Activated CD4-positive, alpha-beta T cell treated with anti-CD3 and anti-CD28 coated beads for 36 hours (primary cell): Measurements from ENCODE around the gene CENPP. TPM values are rescaled to one million over a fixed set of nuclear protein-coding genes. Genes with fewer than 3 reads are reported as not detected.

Source experiments
- ATAC-seq: fragments of 200-7000 bp; cut with Tn5 transposase; one replicate; pipeline ENCODE4 v1.10.0; 2021; ENCODE audit warnings: mild to moderate bottlenecking, moderate library complexity
- CTCF ChIA-PET: fragments of 350-600 bp; sonication (Branson Sonifier 250); formaldehyde crosslinking; loops from one replicate; lab custom pipeline; 2021; ENCODE audit warnings: antibody characterized with exemption; lab: Charles Lee
- POLR2A ChIA-PET: fragments of 350-600 bp; sonication (Branson Sonifier 250); formaldehyde crosslinking; loops from one replicate; lab custom pipeline; 2021; ENCODE audit warnings: antibody characterized with exemption, inconsistent platforms; lab: Charles Lee
- DNase-seq: peaks from one replicate; pipeline ENCODE4 v3.0.0-alpha.2; 2020
- H3K27ac Mint-ChIP-seq: one replicate; pipeline ENCODE4 v1.8.0; 2021; ENCODE audit warnings: mixed read lengths
- H3K27me3 Mint-ChIP-seq: one replicate; pipeline ENCODE4 v1.8.0; 2021; ENCODE audit warnings: mixed read lengths
- H3K36me3 Mint-ChIP-seq: one replicate; pipeline ENCODE4 v1.8.0; 2021; ENCODE audit warnings: low read depth, mixed read lengths
- H3K4me1 Mint-ChIP-seq: one replicate; pipeline ENCODE4 v1.8.0; 2021; ENCODE audit warnings: mixed read lengths
- H3K4me3 Mint-ChIP-seq: one replicate; pipeline ENCODE4 v1.8.0; 2021; ENCODE audit warnings: mild to moderate bottlenecking, moderate library complexity, mixed read lengths
- H3K9me3 Mint-ChIP-seq: one replicate; pipeline ENCODE4 v1.8.0; 2021; ENCODE audit warnings: low read depth, mixed read lengths
- intact Hi-C, 2 experiments: fragments of 100-400 bp; cut with DNase I in 1 of 2; cut with micrococcal nuclease in 1 of 2; formaldehyde crosslinking; loops; one replicate each; pipeline versions ENCODE4 v1.14.2 to v1.15.1; 2022 to 2024; cut with DNase I, micrococcal nuclease
- total RNA-seq, 2 experiments: library from RNA; stranded (reverse); gene quantifications; one replicate each; pipeline ENCODE4 v1.2.3, GENCODE V29; 2021

CENPP gene
- total RNA-seq, 2 experiments from 2014 or later: 22.8 to 32.3 TPM

DNA sequence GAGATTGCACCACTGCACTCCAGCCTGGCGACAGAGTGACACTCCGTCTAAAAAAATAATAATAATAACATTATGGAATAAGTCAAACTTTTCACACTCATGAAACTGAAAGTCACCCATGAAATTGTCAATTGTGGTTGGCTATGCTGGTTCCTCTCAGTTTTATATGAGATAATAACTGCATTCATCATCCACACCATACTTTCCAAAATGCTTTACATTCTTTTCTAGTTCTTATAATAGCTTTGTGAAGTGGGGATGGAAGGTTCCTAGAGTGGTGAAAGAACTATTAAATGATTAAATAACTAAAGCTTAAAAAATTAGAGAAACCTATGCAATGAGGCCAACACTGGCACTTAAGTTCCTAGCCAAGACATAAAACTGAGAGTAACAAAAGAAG is 169.1 kb downstream of the CENPP start:
- Mint-ChIP-seq H3K36me3 (no peaks in the 10 kb centered on the region), H3K27ac (no peak overlapping the region), H3K4me1 (no peaks in the 10 kb centered on the region), H3K9me3 (no peaks in the 10 kb centered on the region), H3K4me3 (no peak overlapping the region), H3K27me3 (no peaks in the 10 kb centered on the region)
- no peak for DNase-seq
- no peak for ATAC-seq
- intact Hi-C loops: no loop called here
- CTCF ChIA-PET: no interaction called here
- POLR2A ChIA-PET: no interaction called here

DNA sequence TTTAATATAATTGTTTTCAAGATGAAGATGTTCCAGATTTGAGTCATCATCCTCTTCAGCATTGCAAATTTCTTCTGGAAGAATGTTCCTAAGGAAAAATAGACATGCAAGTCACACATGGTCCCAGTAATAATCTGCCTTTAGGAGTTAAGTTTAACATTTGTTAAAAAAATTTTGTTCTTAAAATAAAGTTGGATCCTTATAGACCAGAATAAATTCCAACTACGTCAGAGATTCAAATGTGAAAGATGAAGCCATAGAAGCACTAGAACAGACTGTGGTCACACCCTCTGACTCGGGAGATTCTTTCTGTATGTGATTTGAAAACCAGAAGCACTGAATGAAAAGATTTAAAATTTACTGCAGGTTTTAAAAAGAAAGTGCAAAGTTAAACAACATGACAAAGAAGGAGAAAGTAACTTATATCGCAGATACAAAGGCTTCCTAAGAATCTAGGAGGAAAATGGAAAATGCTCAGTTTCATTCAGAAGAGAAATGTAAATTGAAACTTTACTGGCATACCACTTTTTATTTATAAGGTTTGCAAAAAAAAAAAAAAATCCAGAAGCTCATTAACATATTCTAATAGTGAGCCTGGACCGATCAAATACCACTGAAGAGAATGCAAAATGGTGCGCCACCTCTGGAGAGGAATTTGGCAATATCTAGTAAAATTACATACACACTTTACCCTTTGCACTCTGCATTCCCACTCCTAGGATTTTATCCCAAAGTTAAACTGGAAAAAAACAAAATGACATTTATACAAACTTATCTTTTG is 170.8 kb downstream of the CENPP start:
- POLR2A ChIA-PET: no interaction called here
- H3K27ac Mint-ChIP-seq: no peak overlapping the region
- intact Hi-C loops: no loop called here
- ATAC-seq (no peak), DNase-seq (no peak)
- CTCF ChIA-PET: interaction anchor here (0.5 kb wide), 2 partner anchors 344 to 1102 kb away, joined by 3 to 5 read pairs; no protein-coding TSS in a partner anchor
- H3K27me3 Mint-ChIP-seq: no peaks in the 10 kb centered on the region
- H3K36me3 Mint-ChIP-seq: no peaks in the 10 kb centered on the region
- H3K4me3 Mint-ChIP-seq: no peak overlapping the region
- H3K9me3 Mint-ChIP-seq: no peaks in the 10 kb centered on the region
- H3K4me1 Mint-ChIP-seq: no peaks in the 10 kb centered on the region

DNA sequence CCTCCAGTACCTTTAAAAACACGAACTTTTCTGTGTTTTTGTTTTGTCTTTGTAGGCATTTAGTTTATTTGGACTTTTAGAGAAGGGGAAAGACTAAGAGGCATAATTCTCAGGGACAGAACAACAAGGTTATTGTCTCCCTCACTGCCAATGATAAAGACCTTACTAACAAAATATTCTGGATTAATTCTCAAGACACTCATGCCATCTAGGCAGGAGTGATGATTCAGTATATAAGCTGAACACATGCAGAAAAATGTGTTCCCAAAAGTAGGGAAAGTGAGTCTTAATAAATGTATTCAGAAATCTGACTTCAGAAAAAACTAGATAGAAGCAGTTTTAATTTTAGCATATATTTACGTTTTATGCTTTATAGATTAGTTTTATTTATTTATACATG is 173.9 kb downstream of the CENPP start:
- Mint-ChIP-seq H3K4me3 (no peak overlapping the region), H3K36me3 (no peaks in the 10 kb centered on the region), H3K9me3 (no peaks in the 10 kb centered on the region), H3K27me3 (no peaks in the 10 kb centered on the region), H3K27ac (no peak overlapping the region), H3K4me1 (no peaks in the 10 kb centered on the region)
- intact Hi-C loops: no loop called here
- ATAC-seq: no peak
- no peak for DNase-seq
- POLR2A ChIA-PET: no interaction called here
- CTCF ChIA-PET: no interaction called here

DNA sequence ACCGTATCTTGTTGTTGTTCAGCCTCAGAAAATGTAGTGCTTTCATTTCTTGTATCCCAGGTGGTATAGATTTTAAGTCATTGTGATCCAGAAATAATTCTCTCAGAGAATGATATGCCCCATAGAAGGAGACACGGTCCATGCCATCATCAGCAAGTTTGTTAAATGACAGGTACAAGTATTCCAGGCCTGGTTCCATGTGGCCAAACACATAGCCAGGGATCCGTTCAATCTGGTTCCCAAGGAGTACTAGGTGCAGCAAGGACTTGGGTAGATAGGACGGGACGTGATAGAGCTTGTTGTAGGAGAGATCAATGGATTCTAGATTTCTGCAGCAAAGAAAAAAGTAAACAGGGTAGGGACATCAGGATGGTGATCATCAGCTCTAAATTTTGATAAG is 175.0 kb downstream of the CENPP start:
- Mint-ChIP-seq H3K27ac (no peak overlapping the region), H3K36me3 (no peaks in the 10 kb centered on the region), H3K9me3 (no peaks in the 10 kb centered on the region), H3K27me3 (no peaks in the 10 kb centered on the region), H3K4me3 (no peak overlapping the region), H3K4me1 (no peaks in the 10 kb centered on the region)
- intact Hi-C loops: no loop called here
- CTCF ChIA-PET: no interaction called here
- ATAC-seq: no peak
- no peak for DNase-seq
- POLR2A ChIA-PET: no interaction called here

DNA sequence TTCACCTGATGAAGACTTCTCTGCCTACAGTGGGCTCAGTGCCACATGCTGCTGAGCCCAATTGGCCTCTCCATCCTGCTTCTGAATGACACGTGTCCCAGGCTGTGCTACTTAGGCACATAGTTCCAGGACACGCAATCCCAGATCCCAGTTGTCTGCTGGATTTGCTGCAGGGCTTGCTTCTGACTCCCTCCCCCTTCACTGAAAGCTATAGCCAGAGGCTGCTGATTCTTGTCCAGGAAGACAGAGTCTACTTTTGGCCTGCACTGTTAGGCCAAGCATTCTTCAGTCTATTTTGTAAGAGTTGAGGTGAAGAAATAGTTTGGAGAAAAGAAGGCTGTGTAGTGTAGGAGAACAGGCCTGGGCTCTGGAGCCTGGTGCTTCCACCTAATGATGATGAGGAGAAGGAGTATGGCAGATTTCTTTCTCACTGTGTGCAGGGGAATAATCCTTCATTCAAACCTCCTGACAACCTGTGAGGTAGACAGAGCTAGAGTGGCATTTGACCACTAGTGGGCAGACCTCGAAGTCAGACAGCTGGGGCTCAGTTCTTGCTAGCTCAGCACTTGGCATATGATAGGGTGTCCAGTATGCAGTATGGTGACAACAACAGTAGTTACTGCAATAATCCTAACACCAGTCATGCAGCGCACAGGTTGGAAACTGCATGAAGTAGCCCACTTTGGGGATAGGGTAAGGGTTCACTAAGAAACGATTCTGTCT is 176.1 kb downstream of the CENPP start:
- intact Hi-C loops: no loop called here
- CTCF ChIA-PET: interaction anchor here (0.8 kb wide), 1 partner anchor 11 kb away, joined by 5 read pairs; no protein-coding TSS in a partner anchor
- no peak overlapping the region for H3K4me3 Mint-ChIP-seq
- POLR2A ChIA-PET: no interaction called here
- no peak overlapping the region for H3K27ac Mint-ChIP-seq
- H3K27me3 Mint-ChIP-seq: no peaks in the 10 kb centered on the region
- ATAC-seq: peak; percentile 55
- H3K4me1 Mint-ChIP-seq: no peaks in the 10 kb centered on the region
- no peaks in the 10 kb centered on the region for H3K9me3 Mint-ChIP-seq
- DNase-seq: peak; percentile 30
- no peaks in the 10 kb centered on the region for H3K36me3 Mint-ChIP-seq

DNA sequence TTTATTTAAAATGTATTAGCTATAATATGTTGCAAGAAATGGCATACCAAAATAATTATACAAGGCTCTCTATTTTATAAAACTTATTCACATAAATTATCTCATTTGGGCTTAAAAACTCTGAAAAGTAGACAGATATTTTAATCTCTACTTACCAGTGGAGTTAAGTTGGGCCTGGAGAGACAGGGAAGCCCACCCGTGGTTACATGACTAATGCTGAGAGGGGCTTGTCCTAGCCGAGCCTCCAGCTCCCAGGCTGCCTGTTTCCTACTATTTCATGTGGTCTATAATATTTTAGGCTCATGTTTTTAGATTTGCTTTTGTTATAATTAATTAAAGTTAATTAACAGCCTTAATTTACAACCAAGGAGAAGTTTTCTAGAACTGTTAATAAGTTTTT is 177.4 kb downstream of the CENPP start:
- POLR2A ChIA-PET: no interaction called here
- no peak for DNase-seq

DNA sequence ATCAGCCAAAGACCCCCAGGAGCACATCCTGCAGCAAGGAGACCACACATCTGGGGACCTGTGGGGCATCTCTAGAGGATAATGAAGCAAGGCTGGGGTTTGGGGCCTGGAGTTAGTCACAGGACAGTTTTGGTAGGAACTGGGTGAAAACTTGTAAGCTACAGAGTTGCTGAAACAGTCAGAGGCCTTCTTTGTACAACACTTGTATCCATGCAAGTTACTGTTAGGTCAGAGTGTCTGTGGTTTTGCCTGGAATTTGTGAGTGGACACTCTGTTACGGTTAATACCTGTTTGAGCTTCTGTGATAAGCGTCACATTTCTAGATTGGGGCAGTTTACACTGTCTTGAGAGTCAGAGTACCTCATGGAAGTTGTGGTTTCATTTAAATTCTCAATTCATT is 179.1 kb downstream of the CENPP start:
- intact Hi-C loops: no loop called here
- CTCF ChIA-PET: no interaction called here
- Mint-ChIP-seq H3K36me3 (no peaks in the 10 kb centered on the region), H3K27me3 (no peaks in the 10 kb centered on the region), H3K9me3 (no peaks in the 10 kb centered on the region), H3K4me3 (no peak overlapping the region), H3K4me1 (no peaks in the 10 kb centered on the region), H3K27ac (no peak overlapping the region)
- POLR2A ChIA-PET: no interaction called here
- ATAC-seq (no peak), DNase-seq (no peak)

More for the DNA sequence above, 177.4 kb downstream of the CENPP start:
- Mint-ChIP-seq H3K27me3 (no peaks in the 10 kb centered on the region), H3K9me3 (no peaks in the 10 kb centered on the region), H3K36me3 (no peaks in the 10 kb centered on the region), H3K27ac (no peak overlapping the region), H3K4me1 (no peaks in the 10 kb centered on the region), H3K4me3 (no peak overlapping the region)
- intact Hi-C loops: no loop called here
- CTCF ChIA-PET: no interaction called here
- ATAC-seq: no peak

DNA sequence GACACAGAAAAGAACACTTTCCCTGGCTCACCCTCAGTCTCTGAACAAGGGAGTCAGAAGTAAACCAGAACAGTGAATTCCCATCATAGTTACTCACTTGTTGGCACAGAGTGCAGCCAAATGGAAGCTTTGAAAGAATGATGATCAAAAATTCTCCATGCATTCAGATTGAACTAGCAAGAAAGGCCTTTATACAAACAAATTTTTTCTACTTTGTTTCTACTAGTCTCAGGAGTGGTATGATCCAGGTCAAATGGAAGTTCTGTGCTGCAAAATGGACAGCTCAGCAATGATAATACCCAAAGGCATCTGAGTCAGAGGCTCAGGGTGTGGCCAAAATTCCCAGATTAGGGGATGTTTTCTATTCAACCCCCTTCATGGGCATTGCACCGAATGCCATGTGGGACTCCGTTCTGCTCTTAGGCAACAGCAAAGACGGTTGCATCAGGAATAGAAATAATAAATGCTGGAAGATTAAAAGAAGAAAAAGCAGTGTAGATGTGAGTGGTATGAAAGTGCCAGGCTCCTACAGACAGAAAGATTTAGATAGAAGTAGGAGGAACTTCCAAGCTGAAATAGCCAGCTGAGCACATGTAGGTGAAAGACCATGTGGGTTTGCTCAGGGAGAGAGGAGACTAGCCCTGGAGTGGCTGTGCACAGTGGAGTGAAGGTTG is 180.6 kb downstream of the CENPP start:
- H3K4me1 Mint-ChIP-seq: no peaks in the 10 kb centered on the region
- ChIA-PET POLR2A (no interaction called here), CTCF (interaction anchor here (0.8 kb wide), 2 partner anchors 711 to 715 kb away, joined by 3 read pairs; no protein-coding TSS in a partner anchor)
- H3K27ac Mint-ChIP-seq: no peak overlapping the region
- intact Hi-C loops: no loop called here
- H3K4me3 Mint-ChIP-seq: no peak overlapping the region
- H3K36me3 Mint-ChIP-seq: no peaks in the 10 kb centered on the region
- H3K9me3 Mint-ChIP-seq: no peaks in the 10 kb centered on the region
- ATAC-seq (no peak), DNase-seq (no peak)
- no peaks in the 10 kb centered on the region for H3K27me3 Mint-ChIP-seq

DNA sequence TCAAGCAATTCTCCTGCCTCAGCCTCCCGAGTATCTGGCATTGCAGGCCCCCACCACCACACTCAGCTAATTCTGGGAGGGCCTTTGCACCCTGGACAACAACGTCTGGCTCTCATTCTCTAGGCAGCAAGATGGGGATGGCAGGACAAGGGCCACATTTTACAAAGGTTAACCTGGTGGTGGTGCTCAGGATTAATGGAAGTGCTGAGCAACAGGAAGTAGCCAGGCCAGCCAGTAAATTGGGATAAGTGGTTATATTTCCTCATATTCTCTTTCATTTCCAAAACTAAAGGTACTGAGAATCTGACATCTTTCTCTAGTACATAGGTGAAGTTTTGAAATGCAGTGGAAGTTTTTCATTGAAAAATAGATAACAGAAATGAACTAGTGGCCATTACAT is 181.3 kb downstream of the CENPP start:
- no peak for ATAC-seq
- Mint-ChIP-seq H3K27ac (no peak overlapping the region), H3K9me3 (no peaks in the 10 kb centered on the region), H3K4me3 (no peak overlapping the region), H3K4me1 (no peaks in the 10 kb centered on the region), H3K27me3 (no peaks in the 10 kb centered on the region), H3K36me3 (no peaks in the 10 kb centered on the region)
- no peak for DNase-seq
- intact Hi-C loops: no loop called here
- POLR2A ChIA-PET: no interaction called here
- CTCF ChIA-PET: no interaction called here

DNA sequence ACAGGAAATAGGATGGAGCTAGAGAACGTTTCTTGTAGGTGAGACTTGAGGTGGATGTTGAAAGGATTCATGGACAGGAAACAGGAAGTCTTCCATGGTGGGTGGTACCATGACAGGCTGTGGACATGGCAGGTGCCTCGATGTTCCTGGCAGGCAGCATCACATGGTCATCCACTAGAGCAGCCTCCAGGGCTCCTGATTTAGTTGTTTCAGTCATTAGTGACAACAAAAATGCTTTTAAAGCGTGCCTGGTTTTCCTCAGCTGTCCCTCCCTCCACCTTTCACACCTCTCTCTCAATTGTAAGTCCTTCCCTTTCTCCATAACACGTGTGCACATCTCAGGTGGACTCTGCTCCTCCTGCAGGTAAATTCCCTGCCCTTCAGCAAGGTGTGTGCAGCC is 181.7 kb downstream of the CENPP start:
- H3K27me3 Mint-ChIP-seq: no peaks in the 10 kb centered on the region
- no peaks in the 10 kb centered on the region for H3K4me1 Mint-ChIP-seq
- CTCF ChIA-PET: interaction anchor here (1.0 kb wide), 1 partner anchor 28 kb away, joined by 4 read pairs; the partner anchor contains the start of gene ECM2
- POLR2A ChIA-PET: no interaction called here
- intact Hi-C loops: no loop called here
- no peaks in the 10 kb centered on the region for H3K9me3 Mint-ChIP-seq
- H3K4me3 Mint-ChIP-seq: no peak overlapping the region
- H3K27ac Mint-ChIP-seq: no peak overlapping the region
- ATAC-seq (no peak), DNase-seq (no peak)
- no peaks in the 10 kb centered on the region for H3K36me3 Mint-ChIP-seq

DNA sequence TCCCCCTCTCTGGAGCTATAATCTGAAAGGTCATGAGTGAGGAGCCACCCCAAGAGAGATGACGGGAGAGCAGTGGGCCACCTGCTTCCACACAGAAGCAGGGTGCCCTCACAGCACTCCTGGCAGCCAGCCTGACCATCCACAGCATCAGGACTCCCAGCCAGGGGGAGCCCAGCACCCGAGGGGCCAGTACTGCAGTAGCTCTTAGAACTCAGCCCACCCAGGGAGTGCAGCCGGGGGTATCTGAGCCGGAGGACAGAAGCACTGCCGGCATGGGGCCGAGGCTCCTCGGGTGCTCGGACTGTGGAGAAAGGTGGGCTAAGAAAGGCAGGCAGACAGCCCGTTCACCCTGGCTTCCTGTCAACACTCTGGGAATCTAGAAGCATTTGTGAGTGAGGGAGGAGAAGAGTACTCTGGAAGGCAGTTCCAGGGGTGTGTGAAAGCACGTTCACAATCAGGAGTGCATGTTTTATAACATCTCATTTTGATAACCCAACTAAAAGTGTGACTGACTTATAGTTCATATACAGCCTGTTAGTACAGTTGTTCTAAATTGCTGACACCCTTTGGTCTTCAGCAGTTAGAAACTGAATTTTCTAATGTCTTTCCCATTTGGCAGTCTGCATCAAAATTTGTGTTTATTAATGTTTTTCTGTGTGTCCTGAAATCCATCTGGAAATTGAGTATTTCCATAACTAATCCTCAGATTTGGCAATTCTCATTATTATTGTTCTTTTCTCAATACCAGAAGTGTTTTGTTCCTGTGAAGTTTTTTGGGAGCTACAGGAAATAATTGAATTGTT is 182.5 kb downstream of the CENPP start:
- intact Hi-C loops: no loop called here
- no peaks in the 10 kb centered on the region for H3K4me1 Mint-ChIP-seq
- no peaks in the 10 kb centered on the region for H3K27me3 Mint-ChIP-seq
- H3K9me3 Mint-ChIP-seq: no peaks in the 10 kb centered on the region
- no peak overlapping the region for H3K4me3 Mint-ChIP-seq
- ChIA-PET CTCF (interaction anchor here (1.0 kb wide), 1 partner anchor 28 kb away, joined by 4 read pairs; the partner anchor contains the start of gene ECM2), POLR2A (no interaction called here)
- ATAC-seq (no peak), DNase-seq (no peak)
- no peak overlapping the region for H3K27ac Mint-ChIP-seq
- H3K36me3 Mint-ChIP-seq: no peaks in the 10 kb centered on the region
